DOHH2 (cell line): ENCODE data around the gene TSTD1.
"Not testable (repeated sequence)": the region's sequence is repeated elsewhere in the genome, so short reads cannot be mapped to it uniquely, and the experiment has no call there.

Source experiments
- EZH2phosphoT487 ChIP-seq: fragments of 200-600 bp; sonication (generic); IDR thresholded peaks from 2 replicates; pipeline ENCODE4 v1.6.1; 2017; ENCODE audit warnings: borderline replicate concordance, mild to moderate bottlenecking, antibody characterized with exemption, low read length, moderate library complexity, mixed read lengths
- TF ChIP-seq, protein P1 (sequence below): fragments of 200-600 bp; sonication (generic); IDR thresholded peaks from one replicate; pipeline ENCODE4 v1.5.1; 2014; ENCODE audit warnings: antibody characterized with exemption, mild to moderate bottlenecking, low read depth, low read length; ENCODE audit not compliant: poor library complexity, severe bottlenecking

DNA sequence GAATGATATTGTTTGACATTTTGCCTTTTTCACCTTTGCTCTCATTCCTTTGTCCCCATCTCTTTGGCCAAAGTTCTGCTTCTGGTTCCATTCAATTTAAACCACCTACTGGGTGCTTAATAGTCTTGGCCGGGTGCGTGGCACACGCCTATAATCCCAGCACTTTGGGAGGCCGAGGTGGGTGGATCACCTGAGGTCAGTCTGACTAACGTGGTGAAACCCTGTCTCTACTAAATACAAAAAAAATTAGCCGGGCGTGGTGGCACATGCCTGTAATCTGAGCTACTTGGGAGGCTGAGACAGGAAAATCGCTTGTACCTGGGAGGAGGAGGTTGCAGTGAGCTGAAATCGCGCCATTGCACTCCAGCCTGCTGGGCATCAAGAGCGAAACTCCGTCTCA lies 16.3 kb downstream of the TSTD1 start:
- TF ChIP-seq, protein P1, sequence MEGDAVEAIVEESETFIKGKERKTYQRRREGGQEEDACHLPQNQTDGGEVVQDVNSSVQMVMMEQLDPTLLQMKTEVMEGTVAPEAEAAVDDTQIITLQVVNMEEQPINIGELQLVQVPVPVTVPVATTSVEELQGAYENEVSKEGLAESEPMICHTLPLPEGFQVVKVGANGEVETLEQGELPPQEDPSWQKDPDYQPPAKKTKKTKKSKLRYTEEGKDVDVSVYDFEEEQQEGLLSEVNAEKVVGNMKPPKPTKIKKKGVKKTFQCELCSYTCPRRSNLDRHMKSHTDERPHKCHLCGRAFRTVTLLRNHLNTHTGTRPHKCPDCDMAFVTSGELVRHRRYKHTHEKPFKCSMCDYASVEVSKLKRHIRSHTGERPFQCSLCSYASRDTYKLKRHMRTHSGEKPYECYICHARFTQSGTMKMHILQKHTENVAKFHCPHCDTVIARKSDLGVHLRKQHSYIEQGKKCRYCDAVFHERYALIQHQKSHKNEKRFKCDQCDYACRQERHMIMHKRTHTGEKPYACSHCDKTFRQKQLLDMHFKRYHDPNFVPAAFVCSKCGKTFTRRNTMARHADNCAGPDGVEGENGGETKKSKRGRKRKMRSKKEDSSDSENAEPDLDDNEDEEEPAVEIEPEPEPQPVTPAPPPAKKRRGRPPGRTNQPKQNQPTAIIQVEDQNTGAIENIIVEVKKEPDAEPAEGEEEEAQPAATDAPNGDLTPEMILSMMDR, result not testable (repeated sequence)
- TF ChIP-seq EZH2phosphoT487, result not testable (repeated sequence)
